Putamen (tissue), 1 donor: ENCODE data around the gene MGMT.

ENCODE experiments used
- DNase-seq: peaks from one replicate; pipeline ENCODE4 v3.0.0-alpha.2; 2016; ENCODE audit warnings: low spot score

The MGMT gene

DNA sequence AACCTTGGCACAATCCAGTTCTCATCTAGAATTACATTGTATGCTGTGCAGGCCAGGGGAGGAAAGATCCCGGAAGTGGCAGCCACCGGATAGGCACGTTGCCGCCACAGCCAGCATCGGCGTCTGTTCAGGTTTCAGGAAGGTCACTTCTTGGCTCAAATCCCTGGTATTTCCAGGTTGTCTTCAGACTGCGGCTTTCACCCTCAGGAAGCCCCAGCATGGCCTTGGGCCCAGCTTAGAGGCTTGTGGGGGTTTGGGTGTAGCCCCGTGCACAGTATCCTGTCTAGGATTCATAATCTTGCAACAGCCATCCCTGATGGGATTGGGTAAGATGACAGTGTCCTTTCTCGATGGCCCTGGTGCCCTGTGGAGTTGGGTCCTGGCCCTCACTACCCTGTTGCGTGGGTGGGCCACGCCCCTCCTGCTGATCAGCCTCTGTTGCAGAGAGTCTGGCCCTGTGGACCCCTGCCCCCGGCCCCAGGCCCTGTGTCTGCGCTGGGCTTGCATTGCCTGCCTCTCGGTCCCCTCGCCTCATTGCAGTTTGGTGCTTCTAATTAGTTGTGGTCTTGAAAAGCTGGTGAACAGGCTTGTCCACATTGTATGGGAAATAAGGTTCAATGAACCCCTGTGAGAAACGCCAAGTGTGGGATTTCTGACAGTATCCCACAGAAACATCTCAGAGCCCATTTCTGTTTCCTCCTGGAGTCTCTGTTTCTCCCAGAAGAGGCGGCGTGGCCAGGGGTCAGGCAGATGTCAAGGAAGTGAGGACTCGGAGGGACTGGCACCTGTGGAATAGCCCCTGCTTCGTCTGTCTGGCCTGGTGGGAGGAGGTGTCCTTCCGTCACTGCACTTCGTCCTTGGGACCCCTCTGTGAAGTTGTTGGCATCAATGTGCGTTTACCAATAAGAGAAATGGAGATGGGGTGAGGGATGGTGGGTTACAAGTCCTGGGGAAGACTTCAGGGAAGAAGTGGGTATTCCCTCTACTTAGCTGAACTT is 77.5 kb downstream of the MGMT start:
- no peak for DNase-seq

DNA sequence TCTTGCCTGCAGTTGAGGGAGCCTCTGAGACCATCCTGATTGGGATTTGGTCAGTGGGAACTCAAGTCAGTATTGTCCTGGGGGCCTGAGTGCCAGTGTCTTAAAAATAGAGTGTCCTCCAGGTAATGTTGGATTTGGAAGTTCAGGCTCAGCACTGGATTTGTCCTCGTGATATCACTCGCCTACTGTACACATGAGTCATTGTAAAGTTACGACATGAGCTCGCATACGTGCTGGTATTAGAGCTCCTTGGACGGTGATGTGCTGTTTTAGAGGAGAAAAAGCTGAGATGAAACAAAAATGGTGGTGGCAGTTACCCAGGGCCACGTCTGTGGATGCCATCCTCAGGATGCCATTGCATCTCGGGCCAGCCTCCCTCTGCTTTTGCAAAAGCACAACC is 78.2 kb downstream of the MGMT start:
- DNase-seq, result no peak

GRCh38 chr10:129546106-129546505 is 79.1 kb downstream of the MGMT start:
- DNase-seq, result no peak

DNA sequence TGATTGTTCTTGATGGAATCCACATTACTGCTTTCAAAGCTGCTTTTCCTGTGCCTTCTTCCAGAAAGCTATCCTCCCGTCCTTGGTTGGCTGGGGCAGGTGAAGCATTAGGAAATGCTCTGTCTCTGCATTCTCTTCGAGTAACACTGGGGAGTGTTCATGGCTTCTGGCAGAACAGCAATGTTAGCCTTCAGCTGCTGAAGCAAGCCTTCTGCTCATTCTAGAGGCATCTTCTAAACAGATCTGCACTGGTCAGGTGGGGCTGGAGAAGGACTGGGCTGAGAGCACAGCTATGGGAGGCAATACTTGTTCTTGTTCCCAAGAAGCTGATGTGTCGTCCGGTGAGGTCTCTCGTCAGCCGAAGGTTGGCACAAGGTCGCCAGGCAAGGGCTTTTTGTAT is 80.6 kb downstream of the MGMT start:
- DNase-seq, result no peak

GRCh38 chr10:129548600-129548999 is 81.6 kb downstream of the MGMT start:
- DNase-seq, result no peak

GRCh38 chr10:129550076-129550475 is 83.0 kb downstream of the MGMT start:
- DNase-seq, result no peak

GRCh38 chr10:129550658-129551057 is 83.6 kb downstream of the MGMT start:
- no peak for DNase-seq

DNA sequence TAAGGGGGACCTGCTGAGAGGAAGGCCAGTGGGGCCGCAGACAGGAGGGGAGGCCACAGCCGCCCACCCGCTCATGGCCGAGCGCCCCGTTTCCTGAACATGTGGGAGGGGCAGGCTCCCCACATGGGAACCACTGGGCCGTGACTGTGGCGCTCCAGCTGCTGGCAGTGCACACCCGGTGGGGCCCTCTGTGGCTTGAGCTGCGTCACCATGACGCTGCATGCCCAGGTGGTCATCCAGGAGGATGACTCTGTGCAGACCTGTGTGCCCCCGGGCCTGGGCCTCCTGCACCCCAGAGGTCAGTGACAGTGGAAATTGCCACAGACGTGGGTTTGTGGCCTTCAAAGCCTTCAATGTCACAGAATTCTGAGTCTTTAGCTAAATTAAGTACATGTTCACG is 85.1 kb downstream of the MGMT start:
- DNase-seq, result no peak

GRCh38 chr10:129553928-129554327 is 86.9 kb downstream of the MGMT start:
- no peak for DNase-seq

- no peak for DNase-seq
Measured at GRCh38 chr10:129556316-129556715, 89.3 kb downstream of the MGMT start.

GRCh38 chr10:129560361-129560760 is 93.3 kb downstream of the MGMT start:
- no peak for DNase-seq

DNA sequence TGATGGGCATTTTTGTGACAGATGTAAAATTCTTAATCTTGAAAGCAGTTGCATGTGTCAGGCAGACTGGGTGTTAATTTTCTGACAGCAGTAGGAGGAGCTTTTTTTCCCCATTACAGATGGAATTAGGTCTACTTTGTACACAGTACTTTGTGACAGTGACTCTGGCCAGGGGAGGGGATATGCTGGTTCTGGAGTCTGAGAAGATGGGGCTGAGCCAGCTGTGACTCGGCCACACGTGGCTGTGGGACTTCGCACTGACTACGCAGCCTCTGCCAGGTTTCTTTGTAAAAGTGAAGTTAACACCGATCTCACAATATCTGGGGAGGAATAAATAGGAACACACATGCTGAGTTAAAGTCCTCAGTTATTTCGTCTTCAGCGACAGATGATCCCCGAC is 95.4 kb downstream of the MGMT start:
- DNase-seq, result no peak

- DNase-seq, result no peak
Measured at GRCh38 chr10:129564923-129565322, 97.9 kb downstream of the MGMT start.

GRCh38 chr10:129568583-129569344 is 101.7 kb downstream of the MGMT start:
- DNase-seq, result no peak

GRCh38 chr10:129570185-129570584 is 103.1 kb downstream of the MGMT start:
- DNase-seq, result no peak

DNA sequence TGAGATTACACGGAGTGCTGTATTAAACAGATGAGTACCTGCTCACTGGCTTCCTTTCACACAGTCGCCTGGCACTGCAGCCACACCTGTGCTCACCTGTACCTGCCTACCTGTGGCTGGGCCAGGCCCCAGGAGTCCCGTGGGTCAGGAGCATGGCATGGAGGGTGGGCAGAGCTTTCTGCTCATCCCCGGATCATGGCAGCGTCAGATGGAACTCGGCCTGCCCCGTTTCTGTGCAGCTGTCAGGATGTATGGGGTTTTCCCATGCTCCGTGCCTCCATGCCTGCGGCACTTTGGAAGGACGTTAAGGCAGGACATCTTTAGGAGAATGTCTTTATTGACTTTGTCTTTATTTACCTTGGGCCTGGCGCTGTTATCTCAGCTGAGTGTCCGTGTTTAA is 112.2 kb downstream of the MGMT start:
- DNase-seq, result no peak

DNA sequence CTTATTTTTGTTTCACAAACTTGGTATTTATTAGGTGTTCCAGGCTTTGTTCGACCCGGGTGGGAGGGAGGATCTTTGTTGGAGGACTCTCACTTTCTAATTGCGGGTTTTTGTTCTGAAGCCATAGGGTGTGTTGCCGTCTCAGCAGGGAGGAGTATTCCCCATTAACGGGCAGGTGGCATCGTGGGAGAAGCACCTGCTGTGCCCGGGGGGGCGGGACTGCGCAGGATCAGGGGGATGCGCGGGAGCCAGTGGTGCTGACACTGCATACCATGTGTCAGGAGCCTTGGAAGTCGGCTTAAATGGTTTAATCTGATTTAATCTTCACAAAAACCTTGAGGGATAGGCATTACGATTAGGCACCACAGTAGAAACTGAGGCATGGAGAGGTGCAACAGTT is 113.0 kb downstream of the MGMT start:
- no peak for DNase-seq

GRCh38 chr10:129580901-129581300 is 113.9 kb downstream of the MGMT start:
- DNase-seq, result no peak

DNA sequence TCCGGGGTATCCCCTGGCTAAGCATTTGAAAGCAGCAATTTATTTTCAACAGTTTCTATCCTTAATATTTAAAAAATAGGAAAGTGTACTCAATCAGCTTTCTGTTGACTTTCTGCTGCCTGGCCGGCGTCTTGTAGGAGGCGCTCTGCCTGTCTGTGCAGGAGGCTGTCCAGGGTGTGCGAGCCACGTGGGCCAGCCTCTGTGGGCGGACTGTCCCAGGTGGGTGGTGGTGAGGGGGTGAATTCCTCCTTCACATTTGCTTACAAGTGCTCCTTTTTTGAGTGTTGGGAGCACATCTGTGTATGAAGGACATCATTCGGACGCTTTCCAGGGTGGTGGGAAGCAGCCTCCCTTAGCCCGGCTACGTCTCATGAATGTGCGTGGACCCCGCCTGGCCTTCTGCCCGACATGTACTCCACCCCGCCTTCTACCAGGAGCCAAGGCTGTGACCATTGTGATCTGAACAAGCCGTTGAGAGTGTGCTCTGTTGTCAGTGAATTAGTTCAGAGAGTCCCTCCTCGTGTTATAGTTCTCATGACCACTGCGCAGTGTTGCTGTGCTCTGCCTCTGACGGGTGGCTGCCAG is 114.9 kb downstream of the MGMT start:
- no peak for DNase-seq

- DNase-seq, result no peak
Measured at GRCh38 chr10:129583831-129584230, 116.8 kb downstream of the MGMT start.

DNA sequence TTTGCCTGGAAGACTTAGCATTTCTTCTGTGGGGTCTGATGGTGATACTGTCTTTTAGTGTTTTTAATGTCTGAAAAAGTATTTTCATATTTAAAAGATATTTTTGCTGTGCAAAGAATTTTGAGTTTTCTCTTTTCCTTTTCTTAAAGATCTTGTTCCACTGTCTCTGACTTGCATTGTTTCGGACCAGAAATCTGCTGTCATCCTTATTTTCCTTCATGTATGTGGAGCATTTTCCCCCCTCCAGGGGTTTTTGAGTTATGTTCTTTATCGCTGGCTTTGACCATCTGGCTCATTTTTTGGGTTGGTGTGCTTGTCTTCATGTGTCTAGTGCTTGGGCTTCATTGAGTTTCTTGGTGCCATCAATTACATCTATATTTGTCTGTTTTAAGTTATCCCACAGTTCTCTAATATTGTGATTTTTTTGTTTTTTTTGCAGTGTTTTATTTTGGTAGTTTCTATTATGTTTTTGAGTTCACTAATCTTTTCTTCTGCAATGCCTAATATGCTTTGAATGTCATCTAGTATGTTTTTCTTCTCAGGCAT is 119.9 kb downstream of the MGMT start:
- no peak for DNase-seq

GRCh38 chr10:129589546-129589945 is 122.5 kb downstream of the MGMT start:
- no peak for DNase-seq
